CD8-positive, alpha-beta memory T cell (primary cell): ENCODE results near the gene DUSP8. TPM values are rescaled to one million over a fixed set of nuclear protein-coding genes. Genes with fewer than 3 reads are reported as not detected.
"Not testable (repeated sequence)": the region's sequence is repeated elsewhere in the genome, so short reads cannot be mapped to it uniquely, and the experiment has no call there.

Experiments used
- CTCF ChIA-PET: fragments of 350-600 bp; sonication (Branson Sonifier 250); formaldehyde crosslinking; loops from one replicate; lab custom pipeline; 2021; ENCODE audit warnings: antibody characterized with exemption; lab: Charles Lee
- POLR2A ChIA-PET: fragments of 350-600 bp; sonication (Branson Sonifier 250); formaldehyde crosslinking; loops from one replicate; lab custom pipeline; 2021; ENCODE audit warnings: antibody characterized with exemption; lab: Charles Lee
- DNase-seq, 5 donors: peaks; one replicate each; pipeline versions ENCODE4 v3.0.0 to v3.0.0-alpha.2; 2020 to 2022; ENCODE audit warnings: mixed read lengths in 1 of 5
- H3K27ac ChIP-seq: one replicate; pipeline ENCODE4 v1.7.0; 2013; ENCODE audit warnings: low read depth, mild to moderate bottlenecking, low read length, moderate library complexity
- H3K27me3 ChIP-seq: 2 replicates; pipeline ENCODE4 v1.7.0; 2013; ENCODE audit warnings: low read length, mild to moderate bottlenecking; ENCODE audit not compliant: insufficient read depth, poor library complexity, severe bottlenecking
- H3K36me3 ChIP-seq: 2 replicates; pipeline ENCODE4 v1.7.0; 2013; ENCODE audit warnings: mild to moderate bottlenecking, low read length, moderate library complexity; ENCODE audit not compliant: insufficient read depth
- H3K4me1 ChIP-seq: 2 replicates; pipeline ENCODE4 v1.7.0; 2013; ENCODE audit warnings: mild to moderate bottlenecking, low read length, moderate library complexity; ENCODE audit not compliant: insufficient read depth
- H3K4me3 ChIP-seq: 2 replicates; pipeline ENCODE4 v1.7.0; 2013; ENCODE audit warnings: mild to moderate bottlenecking, low read length
- H3K9me3 ChIP-seq: 2 replicates; pipeline ENCODE4 v1.7.0; 2013; ENCODE audit warnings: mild to moderate bottlenecking, low read length
- H3K27ac Mint-ChIP-seq, 8 donors: one replicate each; pipeline ENCODE4 v1.8.0; 2020 to 2021; ENCODE audit warnings: mixed read lengths in 8 of 8, mild to moderate bottlenecking in 6 of 8, inconsistent platforms in 3 of 8, moderate library complexity in 3 of 8
- H3K27me3 Mint-ChIP-seq, 2 donors: one replicate each; pipeline ENCODE4 v1.8.0; 2020 to 2021; ENCODE audit warnings: mixed read lengths in 2 of 2, mild to moderate bottlenecking in 1 of 2, moderate library complexity in 1 of 2
- H3K36me3 Mint-ChIP-seq, 3 donors: one replicate each; pipeline ENCODE4 v1.8.0; 2020 to 2021; ENCODE audit warnings: mixed read lengths in 3 of 3, inconsistent platforms in 1 of 3, mild to moderate bottlenecking in 1 of 3
- H3K4me1 Mint-ChIP-seq, 3 donors: one replicate each; pipeline ENCODE4 v1.8.0; 2020 to 2021; ENCODE audit warnings: mixed read lengths in 3 of 3, inconsistent platforms in 1 of 3, mild to moderate bottlenecking in 1 of 3
- H3K4me3 Mint-ChIP-seq, 7 donors: one replicate each; pipeline ENCODE4 v1.8.0; 2020 to 2021; ENCODE audit warnings: mixed read lengths in 7 of 7, mild to moderate bottlenecking in 6 of 7, moderate library complexity in 4 of 7, inconsistent platforms in 2 of 7
- H3K9me3 Mint-ChIP-seq, 5 donors: one replicate each; pipeline ENCODE4 v1.8.0; 2020 to 2022; ENCODE audit warnings: mixed read lengths in 5 of 5, mild to moderate bottlenecking in 3 of 5, moderate library complexity in 2 of 5, inconsistent platforms in 1 of 5
- polyA plus RNA-seq: library from polyadenylated mRNA; unstranded; fragments of 300-500 nt; fragmentation: Illumina TruSeq; gene quantifications from one replicate; pipeline ENCODE4 v1.2.3, GENCODE V29; 2021
- total RNA-seq, 2 experiments: library from RNA; stranded (reverse); gene quantifications; one replicate each; pipeline ENCODE4 v1.2.3, GENCODE V29; 2021

The DUSP8 gene
- total and polyA plus RNA-seq, 3 experiments from 2014 or later = 0.75 to 4.0 (median 2.3) TPM

DNA sequence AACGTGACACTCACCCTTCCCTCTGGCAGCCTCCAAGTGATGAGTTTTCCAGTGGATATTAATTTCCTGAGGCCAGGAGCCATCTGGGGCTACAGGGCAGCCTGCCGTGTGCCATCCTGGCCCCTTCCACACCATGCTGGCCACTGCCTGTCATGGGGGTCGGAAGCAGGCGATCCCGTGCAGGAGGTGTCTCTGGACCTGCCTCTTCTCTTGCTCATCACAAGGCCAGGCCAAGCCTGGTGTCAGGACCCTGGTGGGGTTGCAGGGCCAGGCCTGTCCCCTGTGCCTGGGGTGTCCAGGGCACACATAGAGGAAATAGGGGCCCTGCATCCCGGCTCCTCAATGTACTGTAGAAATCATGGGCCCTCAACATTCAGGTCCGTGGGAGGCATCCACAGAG is 32.6 kb upstream of the DUSP8 start:
- no peaks in the 10 kb centered on the region for H3K36me3 ChIP-seq
- no peak overlapping the region for H3K27ac Mint-ChIP-seq
- H3K36me3 Mint-ChIP-seq = no peaks in the 10 kb centered on the region
- H3K9me3 Mint-ChIP-seq = peaks cover 0 to under 1% (median 0%) of the 10 kb centered on the region in 5 donors
- no peak overlapping the region for H3K4me3 ChIP-seq
- no peak overlapping the region for H3K4me3 Mint-ChIP-seq
- CTCF ChIA-PET = interaction anchor here (1.0 kb wide), 1 partner anchor 11 kb away, joined by 3 read pairs; no protein-coding TSS in a partner anchor
- POLR2A ChIA-PET = no interaction called here
- peaks cover 22 to 50% of the 10 kb centered on the region in 2 donors for H3K27me3 Mint-ChIP-seq
- H3K4me1 Mint-ChIP-seq = peaks cover 5 to 9% (median 8%) of the 10 kb centered on the region in 3 donors
- H3K27ac ChIP-seq = no peak overlapping the region
- H3K9me3 ChIP-seq = no peaks in the 10 kb centered on the region
- DNase-seq = no peak
- no peaks in the 10 kb centered on the region for H3K4me1 ChIP-seq
- no peaks in the 10 kb centered on the region for H3K27me3 ChIP-seq

GRCh38 chr11:1604181-1604580 is 32.1 kb upstream of the DUSP8 start:
- H3K27me3 Mint-ChIP-seq = peaks cover 25 to 55% of the 10 kb centered on the region in 2 donors
- H3K9me3 Mint-ChIP-seq = peaks cover 0 to 2% (median 0%) of the 10 kb centered on the region in 5 donors

DNA sequence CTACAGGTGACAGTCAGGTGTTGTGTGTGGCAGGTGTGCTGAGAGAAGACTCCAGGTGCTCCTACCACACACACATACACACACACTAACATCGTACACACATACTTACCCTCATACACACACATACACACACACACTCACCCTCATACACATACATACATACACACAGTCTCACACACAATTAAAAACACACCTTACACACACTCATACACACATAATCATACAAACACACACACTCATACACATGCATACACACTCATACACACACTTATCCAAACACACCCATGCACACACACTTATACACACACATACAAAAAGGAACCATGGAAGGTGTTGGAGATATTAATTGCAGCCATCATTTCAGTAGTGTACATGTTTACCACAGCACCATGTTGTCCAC is 31.6 kb upstream of the DUSP8 start:
- H3K36me3 Mint-ChIP-seq = peaks cover 0 to 3% (median 0%) of the 10 kb centered on the region in 3 donors
- H3K9me3 ChIP-seq = no peaks in the 10 kb centered on the region
- peaks cover 25 to 60% of the 10 kb centered on the region in 2 donors for H3K27me3 Mint-ChIP-seq

More at GRCh38 chr11:1604181-1604580, 32.1 kb upstream of the DUSP8 start:
- no peak overlapping the region for H3K27ac ChIP-seq
- POLR2A ChIA-PET = no interaction called here
- no peaks in the 10 kb centered on the region for H3K36me3 ChIP-seq
- DNase-seq = no peak
- Mint-ChIP-seq H3K36me3 (no peaks in the 10 kb centered on the region), H3K27ac (peak overlapping the region in 1 of 8 donors; percentile 29), H3K4me3 (no peak overlapping the region), H3K4me1 (peaks cover 5 to 9% (median 8%) of the 10 kb centered on the region in 3 donors)
- CTCF ChIA-PET = no interaction called here
- H3K27me3 ChIP-seq = no peaks in the 10 kb centered on the region
- no peaks in the 10 kb centered on the region for H3K4me1 ChIP-seq
- H3K4me3 ChIP-seq = no peak overlapping the region
- no peaks in the 10 kb centered on the region for H3K9me3 ChIP-seq

GRCh38 chr11:1601663-1602062 is 29.6 kb upstream of the DUSP8 start:
- H3K9me3 Mint-ChIP-seq, H3K27ac ChIP-seq, H3K9me3 ChIP-seq, H3K4me1 ChIP-seq, H3K4me3 ChIP-seq, H3K27me3 ChIP-seq, DNase-seq, H3K36me3 ChIP-seq, POLR2A ChIA-PET, H3K4me1 Mint-ChIP-seq, H3K4me3 Mint-ChIP-seq, CTCF ChIA-PET, H3K36me3 Mint-ChIP-seq: not testable (repeated sequence)
- peaks cover 27 to 64% of the 10 kb centered on the region in 2 donors for H3K27me3 Mint-ChIP-seq
- peak overlapping the region in 1 of 8 donors; percentile 63 for H3K27ac Mint-ChIP-seq

More for the DNA sequence above, 31.6 kb upstream of the DUSP8 start:
- Mint-ChIP-seq H3K9me3 (peaks cover 0 to 2% (median 0%) of the 10 kb centered on the region in 5 donors), H3K27ac (no peak overlapping the region), H3K4me3 (no peak overlapping the region), H3K4me1 (peaks cover 7 to 9% (median 8%) of the 10 kb centered on the region in 3 donors)
- POLR2A ChIA-PET = no interaction called here
- CTCF ChIA-PET = no interaction called here
- no peaks in the 10 kb centered on the region for H3K36me3 ChIP-seq
- no peak overlapping the region for H3K27ac ChIP-seq
- no peak for DNase-seq
- H3K4me3 ChIP-seq = no peak overlapping the region
- H3K4me1 ChIP-seq = no peaks in the 10 kb centered on the region
- no peaks in the 10 kb centered on the region for H3K27me3 ChIP-seq

- Histone ChIP-seq H3K4me1 (peaks cover 2% of the 10 kb centered on the region), H3K27me3 (no peaks in the 10 kb centered on the region), H3K9me3 (no peaks in the 10 kb centered on the region), H3K27ac (no peak overlapping the region), H3K36me3 (no peaks in the 10 kb centered on the region), H3K4me3 (no peak overlapping the region)
- peaks cover 0 to 4% (median 0%) of the 10 kb centered on the region in 3 donors for H3K36me3 Mint-ChIP-seq
- ChIA-PET CTCF (no interaction called here), POLR2A (no interaction called here)
- H3K4me1 Mint-ChIP-seq = peaks cover 3 to 4% (median 4%) of the 10 kb centered on the region in 3 donors
- H3K9me3 Mint-ChIP-seq = peaks cover 0 to 2% (median 0%) of the 10 kb centered on the region in 5 donors
- peak overlapping the region in 1 of 8 donors; percentile 74 for H3K27ac Mint-ChIP-seq
- DNase-seq = no peak
- no peak overlapping the region for H3K4me3 Mint-ChIP-seq
- H3K27me3 Mint-ChIP-seq = peaks cover 22 to 66% of the 10 kb centered on the region in 2 donors
Observed at GRCh38 chr11:1600626-1601025, 28.6 kb upstream of the DUSP8 start.

GRCh38 chr11:1598816-1599215 is 26.7 kb upstream of the DUSP8 start:
- CTCF ChIA-PET = no interaction called here
- H3K4me3 ChIP-seq = no peak overlapping the region
- Mint-ChIP-seq H3K27ac (peak overlapping the region in 1 of 8 donors; percentile 74), H3K4me1 (peaks cover 8 to 10% (median 9%) of the 10 kb centered on the region in 3 donors), H3K9me3 (peaks cover 0 to 2% (median 0%) of the 10 kb centered on the region in 5 donors), H3K27me3 (peaks cover 25 to 75% of the 10 kb centered on the region in 2 donors), H3K4me3 (no peak overlapping the region), H3K36me3 (peaks cover 0 to 4% (median 0%) of the 10 kb centered on the region in 3 donors)
- H3K27me3 ChIP-seq = no peaks in the 10 kb centered on the region
- H3K36me3 ChIP-seq = no peaks in the 10 kb centered on the region
- peaks cover 4% of the 10 kb centered on the region for H3K4me1 ChIP-seq
- H3K9me3 ChIP-seq = no peaks in the 10 kb centered on the region
- no peak overlapping the region for H3K27ac ChIP-seq
- POLR2A ChIA-PET = no interaction called here
- DNase-seq = peak in 1 of 5 donors; percentile 3

- CTCF ChIA-PET, H3K4me1 ChIP-seq, H3K36me3 Mint-ChIP-seq, POLR2A ChIA-PET, H3K36me3 ChIP-seq, H3K27ac ChIP-seq, H3K9me3 Mint-ChIP-seq, DNase-seq, H3K9me3 ChIP-seq, H3K4me1 Mint-ChIP-seq, H3K4me3 Mint-ChIP-seq, H3K4me3 ChIP-seq, H3K27me3 ChIP-seq: not testable (repeated sequence)
- Mint-ChIP-seq H3K27ac (peak overlapping the region in 1 of 8 donors; percentile 73), H3K27me3 (peaks cover 23 to 72% of the 10 kb centered on the region in 2 donors)
Observed at GRCh38 chr11:1598406-1598805, 26.3 kb upstream of the DUSP8 start.

GRCh38 chr11:1597994-1598380 is 25.9 kb upstream of the DUSP8 start, which contains the start of gene KRTAP5-2:
Gene KRTAP5-2, minus strand, starts transcription at chr11:1598294. Its CDS starts 44 bp downstream, at chr11:1598250.
- Histone ChIP-seq H3K36me3 (no peaks in the 10 kb centered on the region), H3K27me3 (no peaks in the 10 kb centered on the region), H3K9me3 (no peaks in the 10 kb centered on the region), H3K27ac (no peak within 1 kb of the TSS), H3K4me3 (no peak within 1 kb of the TSS), H3K4me1 (peaks cover 4% of the 10 kb centered on the region)
- Mint-ChIP-seq H3K27me3 (peaks cover 20 to 70% of the 10 kb centered on the region in 2 donors), H3K36me3 (peaks cover 0 to 4% (median 0%) of the 10 kb centered on the region in 3 donors), H3K9me3 (peaks cover 0 to 2% (median 0%) of the 10 kb centered on the region in 5 donors), H3K27ac (peak within 1 kb of the TSS in 3 of 8 donors; percentile 73 to 82 (median 74)), H3K4me3 (no peak within 1 kb of the TSS), H3K4me1 (peaks cover 8 to 10% (median 9%) of the 10 kb centered on the region in 3 donors)
- CTCF ChIA-PET = no interaction called here
- DNase-seq = no peak
- POLR2A ChIA-PET = no interaction called here
